HCEC 1CT (cell line): ENCODE measurements around the gene MRPL32.

Source experiments
- DNase-seq: peaks from one replicate; pipeline ENCODE4 v3.0.0-alpha.2; 2017

Gene MRPL32

GRCh38 chr7:42972699-42973500, 40.7 kb downstream of the MRPL32 start:
- DNase-seq = peak; percentile 98

- no peak for DNase-seq
These were observed 44.2 kb downstream of the MRPL32 start for GRCh38 chr7:42976371-42976770.

GRCh38 chr7:42978496-42978895, 46.3 kb downstream of the MRPL32 start:
- DNase-seq = peak; percentile 14

- DNase-seq = no peak
These were observed 47.9 kb downstream of the MRPL32 start for GRCh38 chr7:42980084-42980483.

- no peak for DNase-seq
These were observed 48.3 kb downstream of the MRPL32 start for GRCh38 chr7:42980514-42980913.

- DNase-seq = no peak
These were observed 49.4 kb downstream of the MRPL32 start for GRCh38 chr7:42981601-42982000.

- DNase-seq = no peak
These were observed 50.5 kb downstream of the MRPL32 start for GRCh38 chr7:42982604-42983115.

- DNase-seq = no peak
These were observed 52.0 kb downstream of the MRPL32 start for GRCh38 chr7:42984137-42984536.

GRCh38 chr7:42986213-42986612, 54.0 kb downstream of the MRPL32 start:
- no peak for DNase-seq

GRCh38 chr7:42986781-42987248, 54.6 kb downstream of the MRPL32 start:
- DNase-seq = no peak
